GM18873 (cell line): Measurements from ENCODE around the gene FBXO24.

Source experiments
- ATAC-seq: cut with Tn5 transposase; IDR thresholded peaks from one replicate; pipeline ENCODE4 v1.9.1; 2021; ENCODE audit warnings: mild to moderate bottlenecking, moderate library complexity, moderate number of reproducible peaks; ENCODE audit not compliant: unreplicated experiment, low FRiP score

FBXO24 gene

DNA sequence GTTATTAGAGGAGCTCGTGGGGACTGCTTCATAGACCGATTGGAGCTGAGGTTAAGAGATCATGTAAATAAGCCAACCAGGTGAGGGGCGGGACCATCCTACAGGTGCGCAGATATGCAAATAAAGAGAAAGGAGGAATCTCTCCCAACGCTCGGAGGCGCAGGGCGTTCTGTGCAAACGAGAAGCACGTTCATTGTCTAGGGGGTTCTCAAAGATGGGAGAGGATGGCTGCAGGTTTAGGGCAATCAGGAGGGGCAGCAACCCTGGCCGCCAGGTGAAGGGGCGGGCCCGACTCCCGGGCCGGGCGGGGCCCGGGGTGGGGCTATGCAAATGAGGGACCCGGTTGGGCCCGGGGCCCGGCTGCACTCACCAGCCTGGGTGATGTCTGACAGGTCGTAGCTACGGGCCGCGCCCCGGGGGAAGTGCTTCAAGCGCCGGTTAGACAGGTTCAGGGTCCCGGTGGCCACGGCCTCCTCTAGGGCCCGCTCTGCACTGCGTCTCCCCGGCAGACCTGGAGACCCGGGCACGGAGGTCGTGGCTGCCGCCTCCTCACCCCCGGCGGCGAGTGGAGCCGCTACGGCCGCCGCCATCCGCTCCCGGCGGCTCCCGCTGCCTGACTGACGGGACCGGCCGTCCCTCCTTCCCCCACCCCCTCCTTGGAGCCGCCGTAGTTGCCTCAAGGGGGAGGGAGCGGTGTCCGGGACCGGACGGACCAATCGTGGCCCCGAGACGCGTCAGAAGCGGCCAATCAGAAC is 440 bp upstream of the FBXO24 start, which contains the start of gene LRCH4:
TSS of gene LRCH4 (minus strand) at position 619 of the 755 bp plus-strand sequence. CDS start at position 590, 29 bp downstream.
- peak; percentile 19 for ATAC-seq

DNA sequence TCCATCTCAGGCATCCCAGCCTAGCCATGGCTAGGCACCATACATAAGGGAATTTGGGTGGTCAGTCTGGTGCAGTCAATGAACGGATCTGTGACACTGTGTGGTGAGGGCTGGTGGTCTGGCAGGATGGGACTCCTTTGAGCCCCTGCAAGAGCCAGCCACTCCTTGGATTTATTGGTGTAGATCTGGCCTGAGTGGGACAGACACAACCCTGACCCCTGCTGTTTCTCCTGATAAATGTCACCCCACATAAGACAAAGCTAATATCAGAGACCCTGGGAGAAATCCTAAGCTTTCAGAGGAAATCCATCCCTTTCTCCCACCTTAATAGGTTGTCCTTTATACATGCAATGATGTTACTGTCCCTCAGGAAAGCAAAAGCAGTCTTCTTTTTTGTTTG is 2.3 kb downstream of the FBXO24 start:
- ATAC-seq, result no peak

GRCh38 chr7:100589341-100589947 is 3.3 kb downstream of the FBXO24 start:
- no peak for ATAC-seq

DNA sequence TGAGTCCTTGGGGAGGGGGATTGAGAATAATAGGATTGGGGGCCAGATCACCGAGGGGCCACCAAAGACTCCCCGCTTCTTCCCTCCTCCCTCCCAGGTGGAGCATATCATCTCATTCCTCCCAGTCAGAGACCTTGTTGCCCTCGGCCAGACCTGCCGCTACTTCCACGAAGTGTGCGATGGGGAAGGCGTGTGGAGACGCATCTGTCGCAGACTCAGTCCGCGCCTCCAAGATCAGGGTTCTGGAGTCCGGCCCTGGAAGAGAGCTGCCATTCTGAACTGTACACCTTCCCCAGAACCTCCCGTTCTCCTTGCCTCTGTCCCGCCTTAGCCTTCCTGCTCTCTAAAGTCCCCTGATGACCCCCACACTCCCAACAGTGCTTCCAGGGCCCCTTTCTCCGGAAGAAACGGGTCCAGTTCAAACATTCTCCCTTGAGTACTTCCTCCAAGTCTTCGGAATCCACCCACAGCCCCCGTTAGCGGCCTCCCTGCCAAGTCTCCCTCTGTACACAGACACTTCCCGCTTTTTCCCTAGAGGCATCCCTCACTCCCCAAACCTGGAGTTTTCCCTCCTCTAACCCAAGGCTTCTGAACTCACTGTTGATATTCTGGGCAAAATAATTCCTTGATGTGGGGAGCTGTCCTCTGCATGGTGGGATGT is 4.1 kb downstream of the FBXO24 start:
- ATAC-seq, result no peak

- ATAC-seq, result no peak
Measured at GRCh38 chr7:100591596-100591995, 5.5 kb downstream of the FBXO24 start.

DNA sequence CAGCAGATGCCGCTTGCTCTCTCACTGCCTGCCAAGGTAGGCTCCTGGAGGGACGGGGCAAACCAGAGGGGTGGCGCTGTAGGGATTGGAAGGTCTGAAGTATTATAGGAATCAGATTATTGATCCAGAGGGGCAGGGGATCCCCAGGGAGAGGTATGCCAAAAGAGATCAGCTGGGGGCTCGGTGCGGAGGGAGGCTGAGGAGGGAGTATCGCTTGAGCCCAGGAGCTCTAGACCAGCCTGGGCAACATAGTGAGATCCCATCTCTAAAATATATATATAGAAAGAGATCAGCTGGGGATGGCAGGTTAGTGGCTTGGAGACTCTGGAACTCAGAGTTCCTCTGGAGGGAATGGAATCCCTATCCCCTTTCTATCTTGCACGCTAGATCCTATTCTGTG is 9.1 kb downstream of the FBXO24 start:
- ATAC-seq, result no peak

GRCh38 chr7:100598425-100598824 is 12.3 kb downstream of the FBXO24 start:
- ATAC-seq, result no peak

DNA sequence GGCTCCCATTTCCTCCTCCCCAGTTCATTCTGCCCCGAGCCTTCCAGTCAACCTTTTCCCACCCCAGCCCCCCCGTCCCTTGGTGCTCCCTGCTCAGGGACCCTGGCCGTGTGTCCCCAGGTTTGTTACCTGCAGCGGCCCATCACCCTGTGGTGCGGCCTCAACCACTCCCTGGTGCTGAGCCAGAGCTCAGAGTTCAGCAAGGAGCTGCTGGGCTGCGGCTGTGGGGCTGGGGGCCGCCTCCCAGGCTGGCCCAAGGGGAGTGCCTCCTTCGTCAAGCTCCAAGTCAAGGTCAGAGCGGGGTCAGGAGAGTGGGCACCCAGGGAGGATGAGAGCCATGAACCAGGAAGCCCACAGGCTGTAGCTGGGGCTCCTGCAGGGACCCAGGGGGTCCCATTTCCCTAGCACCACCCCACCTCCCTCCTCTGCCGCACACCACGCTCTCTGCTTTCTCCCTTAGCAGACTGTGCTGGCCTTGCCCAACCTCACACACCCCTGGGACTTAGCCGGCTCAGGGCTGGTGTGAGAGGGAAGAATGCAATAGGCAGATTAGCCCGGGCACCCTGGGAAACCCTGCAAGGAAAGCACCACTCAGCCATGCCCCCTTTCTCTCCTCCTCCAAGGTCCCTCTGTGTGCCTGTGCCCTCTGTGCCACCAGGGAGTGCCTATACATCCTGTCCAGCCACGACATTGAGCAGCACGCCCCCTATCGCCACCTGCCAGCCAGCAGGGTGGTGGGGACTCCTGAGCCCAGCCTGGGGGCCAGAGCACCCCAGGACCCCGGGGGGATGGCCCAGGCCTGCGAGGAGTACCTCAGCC is 14.0 kb downstream of the FBXO24 start:
- no peak for ATAC-seq

DNA sequence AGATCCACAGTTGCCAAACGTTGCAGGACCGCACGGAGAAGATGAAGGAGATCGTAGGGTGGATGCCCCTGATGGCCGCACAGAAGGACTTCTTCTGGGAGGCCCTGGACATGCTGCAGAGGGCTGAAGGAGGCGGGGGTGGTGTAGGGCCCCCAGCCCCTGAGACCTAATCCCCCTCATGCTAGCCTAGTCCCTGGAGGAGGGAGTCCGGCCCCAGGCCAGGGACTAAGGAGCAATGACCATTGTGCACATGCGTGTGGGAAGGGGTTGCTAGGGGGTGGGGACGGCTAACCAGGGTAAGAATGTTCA is 14.6 kb downstream of the FBXO24 start:
- ATAC-seq, result no peak

DNA sequence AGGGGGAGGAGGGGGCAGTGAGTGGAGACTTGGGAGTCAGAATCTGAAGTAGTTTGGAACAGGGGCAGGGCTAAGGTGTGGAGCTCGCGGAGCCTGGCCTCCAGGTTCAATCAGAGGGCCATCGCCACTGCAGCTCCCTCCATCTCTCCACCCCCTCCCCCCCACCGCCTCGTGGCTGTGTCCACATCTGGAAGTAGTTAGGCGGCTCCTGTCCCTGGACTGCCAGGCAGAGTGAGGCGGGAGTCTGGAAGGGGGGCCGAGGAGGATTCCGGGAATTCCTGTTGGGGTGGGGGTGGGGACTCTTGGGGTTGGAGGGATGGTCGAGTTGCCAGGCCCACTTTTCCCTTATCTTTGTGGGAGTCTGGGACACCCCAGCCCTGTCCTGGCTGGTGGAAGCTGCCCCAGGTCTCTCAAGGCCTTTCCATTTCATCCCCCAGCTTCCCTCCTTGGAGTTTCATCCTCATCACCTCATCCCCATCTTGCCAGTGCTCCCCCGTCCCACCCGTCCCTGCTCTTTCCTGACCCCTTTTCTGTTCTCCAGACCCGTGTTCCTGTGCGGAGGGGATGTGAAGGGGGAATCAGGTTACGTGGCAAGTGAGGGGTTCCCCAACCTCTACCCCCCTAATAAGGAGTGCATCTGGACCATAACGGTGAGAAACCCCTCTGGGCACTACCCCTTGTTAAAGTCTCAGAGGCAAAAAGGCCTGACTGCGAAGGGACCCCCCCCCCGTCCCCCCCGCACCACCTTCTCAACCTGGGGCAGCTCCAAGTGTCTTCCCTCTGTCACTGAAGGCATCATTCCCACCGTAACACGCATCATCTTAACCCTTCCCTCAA is 17.0 kb downstream of the FBXO24 start:
- ATAC-seq, result no peak

DNA sequence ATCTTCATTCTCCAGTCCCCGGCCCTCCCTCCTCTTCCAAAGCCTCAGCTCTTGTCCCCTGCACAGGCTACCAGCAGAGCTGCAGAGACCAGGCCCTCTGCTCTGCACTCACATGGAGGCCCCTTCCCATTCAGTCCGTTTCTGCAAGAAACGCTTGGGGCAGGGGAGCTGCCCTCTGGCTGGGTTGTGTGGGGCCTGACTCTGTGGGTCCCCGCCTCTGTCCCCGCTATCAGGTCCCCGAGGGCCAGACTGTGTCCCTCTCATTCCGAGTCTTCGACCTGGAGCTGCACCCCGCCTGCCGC is 17.5 kb downstream of the FBXO24 start:
- no peak for ATAC-seq

GRCh38 chr7:100604028-100604975 is 18.2 kb downstream of the FBXO24 start:
- ATAC-seq, result no peak

GRCh38 chr7:100604976-100605911 is 19.1 kb downstream of the FBXO24 start:
- ATAC-seq, result no peak

GRCh38 chr7:100606313-100606712 is 20.2 kb downstream of the FBXO24 start:
- ATAC-seq, result no peak

DNA sequence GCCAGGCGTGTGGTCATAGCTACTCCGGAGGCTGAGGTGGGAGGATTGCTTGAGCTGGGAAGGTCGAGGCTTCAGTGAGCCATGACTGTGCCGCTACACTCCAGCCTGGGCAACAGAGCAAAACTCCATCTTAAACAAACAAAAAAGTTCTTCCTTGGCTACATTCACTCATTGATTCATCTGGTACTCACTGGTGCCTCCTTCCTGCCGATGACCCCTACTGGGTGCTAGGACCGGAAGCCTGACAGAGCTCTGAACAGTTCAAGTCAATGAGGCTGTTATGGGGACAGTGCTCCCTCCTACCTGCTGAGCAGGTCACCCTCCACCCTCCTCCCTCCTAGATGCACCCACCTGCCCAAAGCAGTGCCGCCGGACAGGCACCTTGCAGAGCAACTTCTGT is 21.0 kb downstream of the FBXO24 start:
- no peak for ATAC-seq

DNA sequence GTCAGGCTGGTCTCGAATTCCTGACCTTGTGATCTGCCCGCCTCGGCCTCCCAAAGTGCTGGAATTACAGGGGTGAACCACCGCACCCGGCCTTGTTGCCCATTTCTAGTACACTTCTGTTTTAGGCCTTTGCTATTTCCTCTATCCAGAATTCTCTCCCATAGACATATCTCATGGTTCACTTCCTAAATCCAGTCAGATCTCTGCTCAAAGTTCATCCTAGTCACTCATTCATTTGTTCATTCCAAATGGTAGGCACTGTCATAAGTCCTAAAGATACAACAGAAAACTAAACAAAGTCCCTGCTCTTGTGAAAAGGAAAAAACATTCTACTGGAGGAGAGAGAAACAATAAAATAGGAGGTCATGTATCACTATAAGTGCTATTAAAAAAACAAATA is 23.8 kb downstream of the FBXO24 start:
- ATAC-seq, result no peak

GRCh38 chr7:100611983-100612729 is 26.0 kb downstream of the FBXO24 start, which contains the start of gene MOSPD3:
Gene MOSPD3, plus strand, starts transcription at chr7:100612540. Its CDS starts 252 bp downstream, at chr7:100612792.
- ATAC-seq, result peak; percentile 84
